Measurements from ENCODE around the gene COL23A1.
A peak's percentile ranks its signal among the peaks of the same experiment; 100 is the strongest.

Gene COL23A1

DNA sequence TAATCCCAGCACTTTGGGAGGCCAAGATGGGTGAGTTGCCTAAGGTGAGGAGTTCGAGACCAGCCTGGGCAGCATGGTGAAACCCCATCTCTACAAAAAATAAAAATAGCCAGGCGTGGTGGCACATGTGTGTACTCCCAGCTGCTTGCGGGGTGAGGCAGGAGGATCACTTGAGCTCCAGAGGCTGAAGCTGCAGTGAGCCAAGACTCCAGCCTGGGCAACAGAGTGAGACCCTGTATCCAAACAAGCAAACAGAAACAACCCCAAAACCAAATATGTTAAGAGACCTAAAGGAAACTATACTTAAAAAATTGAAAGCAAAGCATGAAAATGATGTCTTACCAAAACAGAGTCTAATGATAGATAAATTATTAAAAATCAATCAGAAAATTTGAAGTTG is 373.4 kb downstream of the COL23A1 start:
- Mint-ChIP-seq H3K27ac (no peak overlapping the region), H3K27me3 (ENCODE audit: low read depth) (no peaks in the 10 kb centered on the region), H3K9me3 (no peaks in the 10 kb centered on the region)

DNA sequence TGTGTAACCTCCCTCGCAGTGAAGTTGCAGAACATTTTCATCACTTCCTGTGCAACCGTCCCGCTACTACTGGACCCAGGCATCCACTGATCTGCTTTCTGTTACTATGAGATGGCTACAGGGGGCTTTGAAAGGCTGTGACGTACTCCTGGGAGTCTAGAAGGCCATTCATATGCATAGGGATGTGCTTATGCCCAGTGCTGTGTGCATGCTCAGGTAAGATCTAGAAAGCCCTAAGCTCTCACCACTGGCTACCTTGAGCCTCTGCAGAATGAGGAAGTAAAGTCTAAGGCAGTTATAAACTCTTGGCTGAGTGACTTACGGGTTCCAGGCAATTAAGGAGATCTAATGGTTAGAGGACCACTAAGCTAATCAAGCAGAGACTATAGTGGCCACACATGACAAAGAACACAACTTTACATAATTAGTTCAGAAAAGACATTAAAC is 374.1 kb downstream of the COL23A1 start:
- H3K27ac Mint-ChIP-seq: peak overlapping the region in 1 of 3 experiments; percentile 1
- H3K9me3 Mint-ChIP-seq: no peaks in the 10 kb centered on the region
- TF ChIP-seq, protein P1, sequence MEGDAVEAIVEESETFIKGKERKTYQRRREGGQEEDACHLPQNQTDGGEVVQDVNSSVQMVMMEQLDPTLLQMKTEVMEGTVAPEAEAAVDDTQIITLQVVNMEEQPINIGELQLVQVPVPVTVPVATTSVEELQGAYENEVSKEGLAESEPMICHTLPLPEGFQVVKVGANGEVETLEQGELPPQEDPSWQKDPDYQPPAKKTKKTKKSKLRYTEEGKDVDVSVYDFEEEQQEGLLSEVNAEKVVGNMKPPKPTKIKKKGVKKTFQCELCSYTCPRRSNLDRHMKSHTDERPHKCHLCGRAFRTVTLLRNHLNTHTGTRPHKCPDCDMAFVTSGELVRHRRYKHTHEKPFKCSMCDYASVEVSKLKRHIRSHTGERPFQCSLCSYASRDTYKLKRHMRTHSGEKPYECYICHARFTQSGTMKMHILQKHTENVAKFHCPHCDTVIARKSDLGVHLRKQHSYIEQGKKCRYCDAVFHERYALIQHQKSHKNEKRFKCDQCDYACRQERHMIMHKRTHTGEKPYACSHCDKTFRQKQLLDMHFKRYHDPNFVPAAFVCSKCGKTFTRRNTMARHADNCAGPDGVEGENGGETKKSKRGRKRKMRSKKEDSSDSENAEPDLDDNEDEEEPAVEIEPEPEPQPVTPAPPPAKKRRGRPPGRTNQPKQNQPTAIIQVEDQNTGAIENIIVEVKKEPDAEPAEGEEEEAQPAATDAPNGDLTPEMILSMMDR (IDR thresholded peaks at IDR 0.05; ENCODE audit: unreplicated experiment in 3 of 3): no peak
- peaks cover 68% of the 10 kb centered on the region for H3K36me3 Mint-ChIP-seq (ENCODE audit: low read depth)
- no peaks in the 10 kb centered on the region for H3K27me3 Mint-ChIP-seq (ENCODE audit: low read depth)
- peaks cover 14% of the 10 kb centered on the region for H3K4me1 Mint-ChIP-seq
- no peak overlapping the region for H3K4me3 Mint-ChIP-seq

More for the DNA sequence above, 373.4 kb downstream of the COL23A1 start:
- Mint-ChIP-seq H3K36me3 (ENCODE audit: low read depth) (peaks cover 69% of the 10 kb centered on the region), H3K4me3 (no peak overlapping the region), H3K4me1 (peaks cover 14% of the 10 kb centered on the region)
- TF ChIP-seq, protein P1 (IDR thresholded peaks at IDR 0.05; ENCODE audit: unreplicated experiment in 3 of 3): no peak

- TF ChIP-seq, protein P1 (IDR thresholded peaks at IDR 0.05; ENCODE audit: unreplicated experiment in 3 of 3): no peak
- Mint-ChIP-seq H3K4me1 (peaks cover 14% of the 10 kb centered on the region), H3K27ac (no peak overlapping the region), H3K27me3 (ENCODE audit: low read depth) (no peaks in the 10 kb centered on the region), H3K36me3 (ENCODE audit: low read depth) (peaks cover 70% of the 10 kb centered on the region), H3K4me3 (no peak overlapping the region), H3K9me3 (no peaks in the 10 kb centered on the region)
Observed at GRCh38 chr5:178215280-178216002, 374.8 kb downstream of the COL23A1 start.

DNA sequence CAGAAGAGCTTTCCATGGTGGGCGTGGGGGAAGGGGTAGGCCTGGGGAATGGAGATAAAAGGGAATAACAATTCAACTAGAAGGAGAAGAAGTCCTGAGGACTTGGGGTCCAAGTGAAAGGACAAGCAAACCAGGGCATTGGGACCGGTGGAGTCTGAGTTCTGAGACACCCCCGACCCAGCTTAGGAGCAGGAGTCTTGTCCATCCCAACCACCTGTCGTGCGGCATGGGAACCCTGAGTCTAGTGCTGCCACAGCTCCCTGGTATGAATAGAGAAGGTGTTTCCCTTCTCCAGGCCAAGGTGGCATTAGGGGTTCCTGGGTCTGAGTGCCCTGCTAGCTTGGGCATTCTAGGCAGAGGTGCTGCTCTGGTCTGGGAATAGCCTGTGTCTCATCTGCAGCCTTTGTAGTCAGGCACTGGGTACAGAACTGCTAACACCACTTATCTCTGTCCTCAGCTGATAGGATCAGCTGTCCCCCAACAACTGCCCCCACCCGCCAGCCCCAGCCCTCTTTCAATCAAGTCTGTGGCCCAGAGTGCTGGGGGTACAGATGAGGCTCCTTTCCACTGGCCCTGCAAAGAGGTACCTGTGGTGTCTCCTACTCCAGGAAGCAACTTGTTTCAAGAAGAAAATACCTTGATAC is 375.9 kb downstream of the COL23A1 start:
- TF ChIP-seq, protein P1 (IDR thresholded peaks at IDR 0.05; ENCODE audit: unreplicated experiment in 3 of 3): no peak
- no peaks in the 10 kb centered on the region for H3K27me3 Mint-ChIP-seq (ENCODE audit: low read depth)
- peaks cover 73% of the 10 kb centered on the region for H3K36me3 Mint-ChIP-seq (ENCODE audit: low read depth)
- H3K27ac Mint-ChIP-seq: peak overlapping the region; percentile 61 to 84 (median 75)
- peaks cover 14% of the 10 kb centered on the region for H3K4me1 Mint-ChIP-seq
- H3K4me3 Mint-ChIP-seq: no peak overlapping the region
- H3K9me3 Mint-ChIP-seq: no peaks in the 10 kb centered on the region

DNA sequence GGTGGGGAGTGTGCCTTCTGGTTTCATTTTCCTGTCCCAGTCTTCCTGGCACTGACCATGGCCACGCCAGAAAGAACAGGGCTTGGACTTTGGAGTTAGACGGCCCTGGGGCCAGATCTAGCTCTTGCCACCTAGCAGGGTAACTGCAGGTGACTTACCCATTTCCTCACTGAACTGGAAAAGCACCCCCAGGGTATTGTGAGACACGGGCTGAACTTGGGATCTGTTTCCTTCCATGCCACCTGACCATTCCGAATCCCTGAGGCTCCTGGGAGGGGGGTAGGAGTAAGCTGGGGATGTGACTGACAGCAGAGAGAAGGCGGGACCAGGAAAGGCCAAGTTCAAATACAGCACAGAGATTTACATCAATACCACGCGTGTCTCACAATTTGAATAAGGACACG is 376.4 kb downstream of the COL23A1 start:
- Mint-ChIP-seq H3K9me3 (no peaks in the 10 kb centered on the region), H3K36me3 (ENCODE audit: low read depth) (peaks cover 73% of the 10 kb centered on the region), H3K4me1 (peaks cover 9% of the 10 kb centered on the region), H3K27ac (peak overlapping the region; percentile 61 to 84 (median 75)), H3K27me3 (ENCODE audit: low read depth) (no peaks in the 10 kb centered on the region), H3K4me3 (no peak overlapping the region)
- TF ChIP-seq, protein P1 (IDR thresholded peaks at IDR 0.05; ENCODE audit: unreplicated experiment in 3 of 3): no peak

Data from nephron (organoid).